GM10248 (cell line): ENCODE measurements around the gene KRTAP10-8.

ENCODE experiments used
- CTCF ChIA-PET: fragments of 300-600 bp; sonication (Branson Sonifier 250); formaldehyde crosslinking; extraction: SDS; loops from one replicate; lab custom pipeline; 2021; ENCODE audit warnings: antibody characterized with exemption; lab: Yijun Ruan, JAX
- POLR2A ChIA-PET: fragments of 350-650 bp; sonication (Branson Sonifier 250); formaldehyde crosslinking; extraction: SDS; loops from one replicate; lab custom pipeline; 2020; ENCODE audit warnings: antibody characterized with exemption; lab: Yijun Ruan, JAX
- DNase-seq: peaks from one replicate; pipeline ENCODE4 v3.0.0; 2012; ENCODE audit errors: extremely low spot score
- CTCF ChIP-seq: IDR thresholded peaks from 2 replicates; pipeline ENCODE4 v1.5.1; 2012; ENCODE audit warnings: mild to moderate bottlenecking, low read depth; ENCODE audit errors: extremely low read depth, missing control alignments, control extremely low read depth

Gene KRTAP10-8

DNA sequence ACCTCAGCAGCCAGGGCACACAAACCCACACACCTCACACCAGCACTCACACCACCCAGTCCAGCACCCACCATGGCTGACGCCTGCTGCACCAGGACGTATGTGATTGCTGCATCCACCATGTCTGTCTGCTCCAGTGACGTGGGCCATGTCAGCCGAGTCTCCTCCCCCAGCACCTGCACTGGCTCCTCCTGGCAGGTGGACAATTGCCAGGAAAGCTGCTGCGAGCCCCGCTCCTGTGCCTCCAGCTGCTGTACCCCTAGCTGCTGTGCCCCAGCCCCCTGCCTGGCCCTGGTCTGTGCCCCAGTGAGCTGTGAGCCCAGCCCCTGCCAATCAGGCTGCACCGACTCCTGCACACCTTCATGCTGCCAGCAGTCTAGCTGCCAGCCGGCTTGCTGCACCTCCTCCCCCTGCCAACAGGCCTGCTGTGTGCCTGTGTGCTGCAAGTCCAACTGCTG, at the start of gene KRTAP10-8:
TSS of gene KRTAP10-8 (plus strand) at position 51 of the 458 bp plus-strand sequence. CDS start at position 73, 22 bp downstream.
- TF ChIP-seq CTCF: no peak
- CTCF ChIA-PET: no interaction called here
- POLR2A ChIA-PET: no interaction called here
- no peak for DNase-seq

DNA sequence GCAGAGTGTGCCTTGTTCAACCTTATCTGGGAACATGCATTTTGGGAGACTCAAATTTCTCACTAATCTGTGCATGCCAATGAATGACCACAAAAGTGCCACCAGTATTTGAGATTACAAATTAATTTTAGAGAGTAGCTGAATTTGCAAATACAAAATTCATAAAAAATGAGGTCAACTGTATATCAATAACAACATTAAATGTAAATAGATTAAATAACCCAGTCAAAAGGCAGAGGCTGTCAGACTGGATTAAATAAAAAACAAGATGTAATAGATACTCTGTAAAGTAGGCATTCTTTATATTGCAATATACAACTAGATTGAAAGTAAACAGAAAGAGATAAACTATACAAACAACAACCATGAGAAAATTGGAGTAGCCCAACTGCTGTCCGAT, 47.8 kb upstream of the KRTAP10-8 start:
- no peak for DNase-seq
- ChIA-PET CTCF (no interaction called here), POLR2A (no interaction called here)
- TF ChIP-seq CTCF: no peak

- CTCF ChIA-PET: no interaction called here
- DNase-seq: peak; percentile 20
- POLR2A ChIA-PET: no interaction called here
- no peak for TF ChIP-seq CTCF
These were observed 46.8 kb upstream of the KRTAP10-8 start for GRCh38 chr21:44564886-44565598.

GRCh38 chr21:44566403-44566802, 45.5 kb upstream of the KRTAP10-8 start:
- peak; percentile 7 for DNase-seq
- ChIA-PET POLR2A (no interaction called here), CTCF (no interaction called here)
- TF ChIP-seq CTCF: no peak

DNA sequence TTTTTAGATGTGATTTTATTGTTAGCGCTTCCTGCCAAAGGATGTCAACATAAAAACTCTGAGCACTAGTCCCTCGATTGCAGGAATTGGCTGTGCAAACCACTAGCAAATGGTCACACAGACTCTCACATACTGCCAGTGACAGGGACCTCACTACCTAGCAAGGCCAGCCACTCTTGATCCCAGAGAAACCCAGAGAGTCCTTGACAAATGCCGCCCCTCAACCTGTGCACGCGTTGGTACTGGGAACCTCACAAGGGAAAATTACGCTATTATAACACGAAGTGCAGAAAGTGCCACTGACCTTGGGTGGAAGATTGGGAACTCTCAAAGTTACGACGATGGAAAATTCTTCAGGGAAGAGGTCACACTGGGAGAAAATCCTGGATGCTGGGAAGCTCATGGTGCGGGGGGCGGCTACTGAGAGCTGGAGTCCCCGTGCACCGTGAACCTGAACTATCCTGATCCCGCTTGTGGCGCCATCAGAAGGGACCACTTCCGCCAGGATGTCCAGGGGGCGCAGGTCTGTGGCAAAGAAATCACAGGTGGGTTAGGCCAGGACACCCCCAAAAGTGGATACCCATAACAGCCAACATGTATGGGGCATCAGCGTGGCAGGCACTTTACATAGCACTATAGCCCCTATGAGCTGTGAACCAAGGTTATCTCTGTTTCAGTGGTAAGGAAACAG, 44.3 kb upstream of the KRTAP10-8 start:
- POLR2A ChIA-PET: no interaction called here
- DNase-seq: peak; percentile 5
- TF ChIP-seq CTCF: no peak
- CTCF ChIA-PET: interaction anchor here (0.9 kb wide), 1 partner anchor 23 kb away, joined by 3 read pairs; no protein-coding TSS in a partner anchor

DNA sequence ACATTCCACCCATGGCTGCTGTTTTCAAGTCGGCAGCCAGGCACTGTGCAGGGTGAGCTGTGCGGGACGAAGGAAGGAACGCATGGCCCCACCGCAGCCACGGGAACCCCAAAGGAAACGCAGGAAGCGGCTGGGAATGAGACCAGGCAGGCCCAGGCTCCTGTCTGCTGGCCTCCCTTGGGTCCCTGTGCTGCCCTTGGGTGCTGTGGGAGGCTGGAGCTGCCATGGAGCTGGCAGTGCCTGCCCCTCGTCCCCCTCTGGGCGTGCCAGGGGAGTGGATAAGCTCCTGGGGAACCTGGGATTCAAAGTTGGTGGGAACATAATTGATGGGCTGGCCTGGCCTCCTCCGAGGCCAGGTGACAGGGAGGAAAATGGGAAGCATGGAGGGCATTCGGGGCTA, 43.6 kb upstream of the KRTAP10-8 start:
- DNase-seq: peak; percentile 9

More for the DNA sequence above, 43.6 kb upstream of the KRTAP10-8 start:
- ChIA-PET POLR2A (no interaction called here), CTCF (interaction anchor here (0.9 kb wide), 1 partner anchor 23 kb away, joined by 3 read pairs; no protein-coding TSS in a partner anchor)
- TF ChIP-seq CTCF: no peak
